Hematopoietic multipotent progenitor cell treated with erythropoietin and hydrocortisone succinate and interleukin-3 and kit ligand, for 15 days (in vitro differentiated cells): ENCODE measurements around the gene MRPS14.
"Not testable (repeated sequence)": the region's sequence is repeated elsewhere in the genome, so short reads cannot be mapped to it uniquely, and the experiment has no call there.

Source experiments
- DNase-seq: peaks from one replicate; pipeline ENCODE4 v3.0.0-alpha.2; 2015; ENCODE audit warnings: low spot score

The MRPS14 gene

DNA sequence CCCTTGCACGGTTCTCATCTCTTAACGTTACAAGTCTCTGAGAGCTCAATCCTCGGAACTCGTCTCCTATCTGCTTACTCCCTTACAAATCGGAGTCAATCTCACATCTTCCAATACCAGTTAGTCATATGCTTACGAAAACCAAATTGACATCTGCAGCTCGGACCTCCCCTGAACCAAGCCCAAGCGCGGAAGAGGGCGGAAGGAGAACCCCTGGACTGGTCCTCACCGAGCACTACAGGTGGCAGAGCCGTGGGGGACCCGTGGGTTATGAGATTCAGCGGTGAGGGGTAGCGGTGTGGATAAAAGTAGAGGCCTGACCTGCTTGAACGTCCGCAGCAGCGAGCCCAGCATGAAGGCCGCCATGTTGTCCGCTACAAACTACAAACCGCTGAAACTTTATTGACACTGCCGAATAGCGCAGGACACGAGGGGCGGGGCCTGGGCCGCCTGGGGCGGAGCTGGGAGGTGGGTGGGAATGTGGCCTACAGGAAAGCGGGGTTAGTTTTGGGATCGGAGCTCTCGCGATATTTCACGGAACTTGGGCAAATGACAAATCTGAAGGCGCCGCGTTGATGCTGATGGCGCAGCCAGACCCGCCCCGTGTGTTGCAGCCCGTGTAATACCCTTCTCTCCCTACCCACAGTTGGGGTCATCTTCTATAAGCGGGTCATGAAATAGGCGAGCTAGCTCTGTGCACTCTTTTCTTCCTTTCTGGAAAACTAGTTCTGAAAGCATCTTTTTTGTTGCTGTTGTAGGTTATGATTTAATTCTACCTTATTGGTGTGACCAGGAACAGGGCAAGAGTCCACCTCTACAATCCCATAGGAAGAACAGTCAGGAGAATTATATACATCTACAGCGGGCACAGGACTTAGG is at the start of gene MRPS14:
Gene MRPS14, minus strand, starts transcription at position 383 of the 879 bp plus-strand sequence. Its CDS starts 17 bp downstream, at position 366.
- DNase-seq: peak; percentile 97

DNA sequence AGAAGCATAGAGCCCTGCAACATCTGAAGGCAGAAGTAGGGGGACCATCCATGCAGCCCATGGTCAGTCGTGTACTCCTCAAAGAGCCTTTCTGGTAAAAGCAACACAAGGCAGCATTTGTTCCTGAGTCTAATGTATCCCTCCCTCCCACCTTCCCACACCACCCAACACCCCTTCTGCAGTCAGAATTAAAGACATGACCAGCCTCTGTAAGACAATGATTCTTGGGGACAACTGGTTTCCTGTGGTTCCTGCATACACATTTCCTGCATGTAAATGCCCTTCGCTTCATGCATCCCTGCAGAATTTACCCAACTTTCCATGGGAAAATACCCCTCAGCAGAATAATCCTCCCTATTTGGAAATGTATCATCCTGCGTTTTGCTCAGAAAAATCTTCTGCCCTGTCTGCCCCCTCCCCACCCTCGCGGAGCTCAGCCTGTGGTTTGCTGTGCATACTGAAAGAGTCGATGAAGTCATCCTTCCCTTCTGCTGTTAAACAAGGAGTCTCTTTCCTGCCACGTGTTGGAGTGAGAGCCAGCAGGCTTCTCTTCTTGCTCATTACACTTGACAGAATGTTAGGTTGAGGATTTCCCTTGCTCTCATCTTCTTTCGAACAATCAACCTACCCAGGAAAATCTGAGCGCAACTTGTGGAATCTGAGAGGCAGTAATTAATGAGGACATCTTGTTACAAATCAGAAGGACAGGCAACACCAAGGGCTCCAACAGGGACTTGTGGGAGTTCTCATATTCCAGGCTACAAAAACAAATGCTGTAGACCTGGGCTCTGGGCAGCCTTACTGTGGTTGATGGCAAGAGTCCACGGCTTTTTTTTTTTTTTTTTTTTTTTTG is 49.1 kb upstream of the MRPS14 start:
- DNase-seq: no peak

DNA sequence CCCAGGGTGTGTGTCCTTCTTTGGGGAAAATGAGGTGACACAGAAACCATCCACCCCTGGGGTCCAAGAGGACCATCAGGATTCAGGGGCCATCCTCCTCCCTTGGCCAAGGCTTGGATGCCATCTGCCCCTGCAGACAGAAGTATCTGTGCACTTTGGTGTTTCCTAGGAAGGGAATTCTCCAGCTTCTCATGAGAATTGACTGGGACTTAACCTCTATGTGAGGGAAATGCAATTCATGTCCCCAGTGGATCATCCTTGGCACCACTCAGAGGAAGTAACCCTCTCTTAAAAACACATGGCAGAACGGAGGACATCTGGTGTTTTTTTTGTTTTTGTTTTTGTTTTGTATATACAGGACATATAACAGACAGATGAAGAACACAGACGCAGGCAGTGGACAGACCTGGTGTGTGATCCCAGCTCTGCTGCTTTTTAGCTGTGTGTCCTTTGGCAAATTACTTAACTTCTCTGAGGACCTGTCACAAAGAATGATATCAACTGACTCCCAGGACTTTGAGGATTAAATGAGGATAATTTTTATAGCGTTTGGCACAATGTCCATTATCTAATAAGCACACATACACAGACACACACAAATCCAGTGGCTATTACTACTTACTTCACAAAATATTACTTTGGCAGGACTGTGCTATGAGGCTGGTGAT is 48.2 kb upstream of the MRPS14 start:
- no peak for DNase-seq

DNA sequence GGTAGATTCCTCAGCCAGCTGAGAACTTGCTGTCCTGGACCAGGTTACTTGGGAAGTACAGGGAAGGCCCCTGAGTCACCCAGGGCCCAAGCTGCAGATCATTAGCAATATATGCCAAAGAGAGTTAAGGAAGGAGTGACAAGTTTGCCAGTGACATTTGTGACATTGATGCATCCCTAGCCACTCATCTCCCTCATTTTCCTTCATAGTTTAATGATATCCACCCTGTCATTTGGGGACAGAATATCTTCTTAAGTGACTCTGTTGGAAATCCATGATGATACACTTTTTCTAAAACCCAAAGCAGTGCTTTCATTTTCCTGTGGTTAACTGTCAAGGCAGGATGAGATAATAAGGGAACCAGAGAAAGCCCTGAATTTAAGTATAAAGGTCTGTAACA is 47.6 kb upstream of the MRPS14 start:
- no peak for DNase-seq

DNA sequence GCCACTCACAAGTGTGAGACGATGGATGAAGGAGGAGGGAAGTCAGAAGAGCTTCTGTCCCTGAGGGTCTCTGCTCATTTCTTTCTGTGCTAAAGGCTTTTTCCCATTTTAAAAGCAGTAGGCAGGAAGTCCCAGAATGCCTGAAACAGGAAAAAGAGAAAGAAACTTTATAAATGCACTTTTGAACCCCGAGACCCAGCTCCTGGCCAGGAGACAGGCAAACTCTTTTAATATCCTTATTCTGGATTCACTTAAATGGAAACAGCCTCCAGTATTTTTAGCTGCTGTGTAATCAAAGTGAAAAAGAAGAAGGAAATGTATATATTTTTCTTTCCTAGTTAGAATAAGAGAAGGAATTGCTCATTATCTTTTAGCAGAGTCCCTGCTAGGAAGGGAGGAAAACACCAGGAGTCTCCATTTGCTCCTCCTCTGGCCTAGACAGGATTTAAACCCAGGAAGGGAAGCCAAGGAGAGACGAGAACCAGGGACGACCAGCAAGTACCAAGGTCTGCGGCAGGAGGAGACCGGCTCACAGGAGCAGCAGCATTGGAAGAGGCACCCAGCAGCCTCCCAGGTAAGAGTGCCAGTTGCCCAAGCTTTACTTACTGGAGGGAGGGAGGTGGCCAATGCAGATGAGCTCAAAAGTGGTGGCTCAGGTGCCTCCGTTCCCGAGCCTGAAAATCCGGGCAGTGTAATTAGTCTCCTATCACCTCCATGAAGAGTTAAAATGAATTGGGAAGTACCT is 44.3 kb upstream of the MRPS14 start, which contains the start of gene TNN:
Gene TNN, plus strand, starts transcription at position 472 of the 745 bp plus-strand sequence. CDS start 9,586 bp downstream, outside the sequence.
- DNase-seq: no peak

DNA sequence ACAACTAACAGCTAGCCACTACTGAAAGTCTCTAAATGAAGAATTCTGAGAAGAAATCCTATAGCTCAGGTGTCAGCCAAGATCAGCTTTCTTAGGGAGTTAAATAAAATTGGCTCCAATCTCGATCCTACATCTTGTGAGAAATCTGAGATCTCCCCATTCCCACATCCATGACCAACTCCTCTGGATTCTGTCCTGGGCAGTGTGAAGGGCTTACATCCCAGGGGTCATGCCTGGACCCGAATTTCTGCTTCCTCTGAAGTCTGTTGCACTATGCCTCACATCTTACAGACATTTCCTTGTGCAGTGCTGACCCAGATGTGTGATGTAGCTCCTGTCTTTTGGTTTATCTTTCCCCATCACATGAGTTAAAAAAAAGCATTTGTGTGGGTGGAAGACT is 39.6 kb upstream of the MRPS14 start:
- DNase-seq: no peak

DNA sequence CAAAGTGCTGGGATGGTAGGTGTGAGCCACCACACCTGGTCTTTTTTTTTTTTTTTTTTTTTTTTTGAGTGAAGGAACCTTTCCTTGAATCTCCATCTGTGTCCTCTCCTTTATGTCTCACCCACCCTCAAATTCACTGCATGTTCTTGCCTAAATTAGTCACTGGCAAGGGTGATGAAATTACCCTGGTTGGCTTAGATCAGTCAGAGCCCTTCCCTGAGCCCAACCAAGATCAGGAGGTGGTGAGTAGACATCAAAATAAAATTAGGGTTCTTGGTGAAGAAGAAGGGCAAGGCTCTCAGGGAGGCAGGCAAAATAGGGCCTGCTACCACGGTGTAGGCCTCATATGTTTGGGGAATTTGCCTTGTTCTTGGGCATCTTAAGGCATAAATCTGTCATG is 39.1 kb upstream of the MRPS14 start:
- no peak for DNase-seq

DNA sequence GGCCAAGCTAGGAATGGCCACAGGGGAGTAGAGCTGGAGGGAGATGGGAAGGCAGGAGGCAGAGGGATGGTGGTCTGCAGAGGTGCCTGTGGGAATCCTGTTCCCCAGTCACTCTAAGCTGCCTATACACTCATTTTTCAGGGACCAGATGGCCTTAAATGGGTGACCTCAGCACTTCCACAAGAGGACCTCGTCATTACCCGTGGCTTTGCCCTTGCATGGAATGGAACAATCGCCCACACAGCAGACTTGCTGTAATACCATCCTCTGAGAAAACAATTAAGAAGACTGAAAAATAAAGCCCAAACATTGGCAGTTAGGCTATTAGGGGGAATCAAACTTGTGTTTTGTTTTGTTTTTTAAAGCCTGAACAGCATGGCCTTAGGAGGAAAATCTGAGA is 31.5 kb upstream of the MRPS14 start:
- DNase-seq: no peak

DNA sequence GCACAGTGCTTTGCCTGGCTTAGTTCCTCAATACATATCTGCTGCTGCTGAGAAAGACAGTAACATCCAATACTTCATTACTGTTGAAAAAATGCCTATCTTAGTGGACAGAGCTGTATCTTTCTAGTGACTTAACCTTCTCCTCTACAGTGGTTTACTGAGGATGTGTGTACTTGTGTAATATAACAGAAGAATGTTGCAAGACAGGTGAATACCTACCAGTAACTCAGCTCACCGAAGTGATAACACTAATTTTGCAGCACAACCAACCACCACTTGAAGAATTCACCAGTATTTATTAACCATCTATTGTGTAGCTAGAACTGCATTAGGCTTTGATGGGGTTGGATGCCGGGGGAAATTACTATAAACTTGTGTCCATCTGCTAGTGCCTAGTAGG is 27.8 kb upstream of the MRPS14 start:
- DNase-seq: no peak

DNA sequence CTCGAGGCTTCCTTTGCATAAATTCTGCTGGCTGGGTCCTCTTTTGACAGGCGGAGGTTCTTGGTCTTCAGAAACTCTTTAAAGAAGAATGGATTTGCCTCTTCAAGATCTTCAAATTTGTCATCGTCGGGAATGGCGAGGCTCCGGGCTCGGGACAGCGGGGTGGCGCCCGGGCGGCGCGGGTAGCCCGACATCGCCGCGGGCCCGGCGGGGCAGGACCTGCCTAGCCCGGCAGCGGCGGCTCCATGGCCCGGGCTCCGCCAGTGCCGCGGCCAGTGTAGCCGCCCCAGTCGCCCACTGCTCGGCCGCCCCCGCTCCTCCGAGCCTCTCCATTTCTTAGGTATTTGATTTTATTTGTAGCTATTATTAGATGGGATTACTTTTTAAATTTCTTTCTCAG is 22.3 kb upstream of the MRPS14 start:
- DNase-seq: no peak

DNA sequence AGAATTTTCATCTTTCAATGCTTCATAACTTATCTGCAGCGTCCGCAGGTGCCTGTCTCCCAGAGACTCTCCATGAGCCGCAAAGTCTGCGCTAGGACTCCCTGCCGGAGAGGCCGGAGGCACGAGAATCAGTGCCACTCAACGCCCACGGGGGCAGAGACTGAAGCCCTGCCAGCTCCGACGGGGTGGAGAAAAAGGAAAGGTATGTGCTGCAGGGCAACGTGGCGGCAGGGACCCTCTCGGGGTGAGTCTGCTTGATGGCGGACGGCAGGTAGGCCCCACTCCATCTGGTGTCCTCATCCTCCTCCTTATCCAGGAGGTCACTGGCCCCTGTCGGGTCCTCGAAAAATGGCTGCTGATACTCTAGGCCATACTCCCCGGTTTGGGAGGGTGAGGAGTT is 21.9 kb upstream of the MRPS14 start:
- DNase-seq: no peak

DNA sequence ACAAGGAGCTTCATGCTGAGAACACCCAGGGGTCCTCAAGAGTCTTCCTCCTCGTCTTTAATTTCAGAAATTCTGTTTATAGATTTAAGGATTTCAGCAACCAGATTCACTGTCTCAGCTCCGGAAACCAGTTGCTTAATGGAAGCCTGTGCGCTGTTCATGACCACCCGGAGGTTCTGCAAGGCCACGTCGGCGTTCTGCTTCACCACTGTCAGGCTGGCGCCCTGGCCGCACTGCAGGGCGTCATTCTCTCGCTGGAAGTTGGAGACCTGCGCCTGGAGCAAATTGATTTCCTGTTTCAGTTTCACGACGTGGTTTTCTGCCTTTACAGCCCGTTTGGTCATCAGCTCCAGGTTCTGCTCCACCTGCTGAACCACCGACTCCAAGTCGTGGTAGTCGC is 21.4 kb upstream of the MRPS14 start:
- not testable (repeated sequence) for DNase-seq

DNA sequence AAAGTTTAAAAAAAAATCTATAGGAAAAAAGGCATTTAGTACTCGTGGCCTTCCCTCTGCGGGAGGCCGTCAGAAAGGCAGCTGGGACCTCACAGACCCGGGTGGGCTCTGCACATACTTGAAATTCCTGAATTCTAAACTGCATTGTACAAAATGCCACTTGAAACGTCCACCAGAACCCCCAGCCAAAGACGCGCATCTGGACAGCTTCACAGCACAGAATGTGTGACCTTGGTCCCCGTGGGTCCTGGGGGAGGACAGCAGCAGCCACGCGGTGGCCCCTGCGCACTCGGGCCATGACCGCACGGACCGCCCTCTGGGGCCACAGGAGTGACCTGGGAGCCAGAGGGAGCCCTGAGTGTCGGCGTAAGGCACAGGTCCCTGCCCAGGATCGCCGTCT is 20.6 kb upstream of the MRPS14 start:
- DNase-seq: no peak

DNA sequence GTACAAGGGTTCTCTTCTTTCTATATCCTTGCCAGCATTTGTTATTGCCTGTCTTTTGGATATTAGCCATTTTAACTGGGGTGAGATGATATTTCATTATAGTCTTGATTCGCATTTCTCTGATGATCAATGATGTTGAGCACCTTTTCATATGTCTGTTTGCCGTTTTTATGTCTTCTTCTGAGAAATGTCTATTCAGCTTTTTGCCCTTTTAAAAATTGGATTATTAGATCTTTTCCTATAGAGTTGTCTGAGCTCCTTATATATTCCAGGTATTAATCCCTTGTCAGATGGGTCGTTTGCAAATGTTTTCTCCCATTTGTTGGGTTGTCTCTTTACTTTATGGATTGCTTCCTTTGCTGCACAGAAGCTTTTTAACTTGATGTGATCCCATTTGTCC is 19.4 kb upstream of the MRPS14 start:
- DNase-seq: no peak

DNA sequence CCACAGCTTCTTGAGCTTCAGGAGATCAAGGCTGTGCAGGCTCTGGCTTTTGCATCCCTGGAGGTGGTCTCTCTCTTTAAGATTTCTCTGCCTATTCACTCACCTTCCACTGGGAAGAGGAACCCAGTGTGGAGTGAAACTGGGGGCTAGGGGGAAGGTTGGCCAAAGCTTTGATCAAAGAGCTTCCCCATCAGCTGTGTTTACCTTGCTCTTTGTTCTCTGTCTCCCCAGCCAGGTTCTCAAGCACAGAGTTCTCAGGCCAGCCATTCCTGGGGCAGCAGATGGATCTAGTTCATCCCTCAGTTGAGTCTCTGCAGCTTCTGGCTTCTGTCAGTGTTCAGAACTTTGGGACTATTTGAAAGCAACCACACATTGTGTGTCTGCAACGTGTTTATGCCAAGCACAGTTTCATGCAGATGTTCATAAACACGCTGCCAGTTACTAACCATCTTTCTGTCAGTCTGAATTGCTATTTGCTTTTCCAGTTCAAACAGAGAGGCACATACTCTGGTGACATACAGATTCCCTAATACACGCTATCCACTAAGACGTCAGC is 17.2 kb upstream of the MRPS14 start:
- DNase-seq: no peak

DNA sequence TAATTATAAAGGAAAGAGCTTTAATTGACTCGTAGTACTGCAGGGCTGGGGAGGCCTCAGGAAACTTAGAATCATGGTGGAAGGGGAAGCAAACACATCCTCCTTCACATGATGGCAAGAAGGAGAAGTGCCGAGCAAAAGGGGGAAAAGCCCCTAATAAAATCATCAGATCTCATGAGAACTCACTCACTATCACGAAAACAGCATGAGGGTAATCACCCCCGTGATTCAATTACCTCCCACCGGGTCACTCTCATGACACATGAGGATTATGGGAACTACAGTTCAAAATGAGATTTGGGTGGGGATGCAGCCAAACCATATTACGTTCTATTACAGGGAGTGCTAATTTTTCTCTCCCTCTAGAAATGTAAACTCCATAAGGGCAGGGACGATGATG is 14.2 kb upstream of the MRPS14 start:
- no peak for DNase-seq

DNA sequence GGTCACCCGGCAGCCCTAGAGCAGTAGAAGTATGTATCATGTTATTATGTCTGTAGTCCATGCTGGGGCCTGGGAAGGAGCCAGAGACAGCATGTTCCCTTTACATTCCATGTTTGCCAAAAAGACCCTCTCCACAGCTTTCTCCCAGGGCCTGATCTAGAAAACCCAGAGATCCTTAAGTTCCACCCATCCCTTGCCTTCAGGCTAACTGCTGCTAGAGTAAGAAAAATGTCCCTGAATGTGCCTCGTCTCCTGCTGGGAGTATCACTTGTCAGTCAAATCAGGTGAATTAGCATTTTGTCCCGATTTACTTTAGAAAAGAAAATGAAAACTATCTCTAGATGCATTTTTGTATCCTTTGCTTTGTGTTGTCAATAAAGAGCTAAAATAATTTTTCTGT is 13.3 kb upstream of the MRPS14 start:
- DNase-seq: no peak

DNA sequence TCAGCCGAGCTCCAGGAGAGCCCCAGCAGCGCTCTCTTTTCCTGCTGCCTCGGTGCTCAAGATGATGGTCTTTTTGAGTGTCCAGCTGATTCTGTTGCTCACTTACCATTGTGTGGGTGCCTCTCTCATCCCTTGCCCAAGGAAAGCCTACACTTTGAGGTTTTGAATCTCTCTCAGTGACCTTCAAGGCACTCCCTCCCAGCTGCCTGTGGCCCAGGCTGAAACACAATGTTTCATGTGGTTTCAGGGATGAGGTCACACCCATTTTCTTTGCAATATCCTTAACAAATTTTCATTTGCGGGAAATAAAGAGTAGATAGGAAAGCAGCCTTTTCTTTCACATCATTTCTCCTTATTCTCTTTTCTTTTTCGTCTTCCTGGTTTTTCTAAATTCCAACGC is 12.6 kb upstream of the MRPS14 start:
- DNase-seq: no peak

DNA sequence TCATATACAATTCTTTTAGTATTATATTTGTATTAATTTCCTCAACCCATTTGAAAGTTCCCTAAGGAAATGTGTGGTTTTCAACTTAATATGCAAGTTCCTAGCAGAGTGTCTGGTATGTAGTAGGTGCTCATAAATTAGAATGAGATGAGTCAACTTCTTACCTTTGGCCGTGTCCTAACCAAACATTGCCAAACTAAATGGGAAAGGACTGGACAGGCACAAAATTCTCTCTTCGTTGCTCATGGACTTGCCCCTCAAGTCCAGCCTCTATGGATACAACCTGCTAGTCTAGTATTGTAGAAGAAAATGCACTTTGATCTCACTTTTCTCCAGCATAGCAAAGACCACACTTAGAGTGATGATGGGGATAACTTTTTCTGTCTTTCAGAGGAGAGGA is 11.6 kb upstream of the MRPS14 start:
- no peak for DNase-seq

DNA sequence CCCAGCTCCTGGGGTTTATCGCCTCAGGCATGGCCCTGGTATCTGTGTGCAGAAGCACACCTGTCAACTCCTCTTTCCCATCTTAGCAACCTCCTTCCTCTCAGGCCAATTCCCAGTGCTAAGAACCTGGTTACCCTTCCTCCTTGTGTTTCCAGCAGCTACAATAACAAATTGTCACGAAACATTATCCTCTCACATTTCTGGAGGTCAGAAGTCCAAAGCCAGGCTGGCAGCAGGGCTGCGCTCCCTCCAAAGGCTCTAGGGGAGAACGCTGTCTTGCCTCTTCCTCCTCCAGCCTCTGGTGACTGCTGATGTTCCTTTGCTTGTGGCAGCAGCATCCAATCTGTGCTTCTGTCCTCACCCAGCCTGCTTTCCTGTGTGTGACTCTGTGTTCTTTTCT is 10.7 kb upstream of the MRPS14 start:
- DNase-seq: no peak

DNA sequence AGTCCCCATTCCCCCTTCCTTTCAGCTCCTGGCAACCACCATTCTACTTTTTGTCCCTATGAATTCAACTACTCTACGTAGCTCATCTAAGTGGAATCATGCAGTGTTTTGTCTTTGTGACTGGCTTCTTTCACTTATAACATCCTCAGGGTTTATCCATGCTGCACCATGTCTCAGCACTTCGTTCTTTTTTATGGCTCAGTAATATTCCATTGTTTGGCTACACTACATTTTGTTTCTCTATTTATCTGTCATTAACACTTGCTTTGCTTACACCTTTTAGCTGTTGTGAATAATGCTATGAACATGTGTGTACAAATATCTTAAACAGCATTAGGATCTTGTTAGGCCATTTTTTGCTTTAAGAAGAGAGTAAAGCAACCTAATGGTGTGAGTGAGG is 1.5 kb upstream of the MRPS14 start:
- DNase-seq: no peak

DNA sequence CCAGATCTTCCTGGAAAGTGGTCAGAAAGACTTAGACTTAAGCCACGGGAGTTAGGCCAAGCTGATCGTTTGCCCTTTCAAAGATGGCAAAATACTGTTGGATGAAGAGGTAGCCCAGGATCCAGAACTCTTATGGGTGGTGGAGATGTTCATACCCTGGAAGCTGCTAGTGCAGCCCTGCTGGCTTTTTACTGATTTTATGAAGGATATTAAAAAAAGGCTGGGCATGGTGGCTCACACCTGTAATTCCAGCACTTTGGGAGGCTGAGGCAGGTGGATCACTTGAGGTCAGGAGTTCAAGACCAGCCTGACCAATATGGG is 657 bp upstream of the MRPS14 start:
- DNase-seq: not testable (repeated sequence)
